Hematopoietic multipotent progenitor cell treated with erythropoietin and hydrocortisone succinate and interleukin-3 and kit ligand, for 6 days (in vitro differentiated cells): ENCODE results near the gene SRGN.
"Not testable (repeated sequence)": the region's sequence is repeated elsewhere in the genome, so short reads cannot be mapped to it uniquely, and the experiment has no call there.

ENCODE experiments used
- DNase-seq: peaks from one replicate; pipeline ENCODE4 v3.0.0-alpha.2; 2015

SRGN gene

GRCh38 chr10:69087590-69088470 is at the start of gene SRGN:
Gene SRGN (plus strand): TSS chr10:69088103. CDS start chr10:69088158, 55 bp downstream.
- DNase-seq, result peak; percentile 97

- not testable (repeated sequence) for DNase-seq
These were observed 47.0 kb upstream of the SRGN start for GRCh38 chr10:69040904-69041303.

DNA sequence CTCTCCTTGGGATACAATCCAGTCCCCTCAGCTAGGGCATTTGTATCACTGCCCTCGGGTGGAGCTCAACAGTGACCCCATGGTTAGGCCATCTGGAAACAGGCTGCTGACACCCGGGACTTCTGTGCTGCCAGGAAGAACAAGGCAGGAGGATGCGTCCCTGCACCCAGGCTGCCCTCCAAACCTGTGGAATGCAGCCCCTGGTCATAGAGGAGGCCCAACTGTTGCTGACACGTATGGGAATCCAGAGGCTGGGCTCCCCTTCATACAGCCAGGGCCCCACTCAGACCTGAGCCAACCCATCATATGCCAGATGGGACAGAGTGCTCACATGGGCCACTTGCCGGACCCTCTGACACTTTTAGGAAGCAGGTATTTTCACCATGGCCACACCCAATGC is 45.5 kb upstream of the SRGN start:
- no peak for DNase-seq

GRCh38 chr10:69042838-69043237 is 45.1 kb upstream of the SRGN start:
- DNase-seq, result no peak

DNA sequence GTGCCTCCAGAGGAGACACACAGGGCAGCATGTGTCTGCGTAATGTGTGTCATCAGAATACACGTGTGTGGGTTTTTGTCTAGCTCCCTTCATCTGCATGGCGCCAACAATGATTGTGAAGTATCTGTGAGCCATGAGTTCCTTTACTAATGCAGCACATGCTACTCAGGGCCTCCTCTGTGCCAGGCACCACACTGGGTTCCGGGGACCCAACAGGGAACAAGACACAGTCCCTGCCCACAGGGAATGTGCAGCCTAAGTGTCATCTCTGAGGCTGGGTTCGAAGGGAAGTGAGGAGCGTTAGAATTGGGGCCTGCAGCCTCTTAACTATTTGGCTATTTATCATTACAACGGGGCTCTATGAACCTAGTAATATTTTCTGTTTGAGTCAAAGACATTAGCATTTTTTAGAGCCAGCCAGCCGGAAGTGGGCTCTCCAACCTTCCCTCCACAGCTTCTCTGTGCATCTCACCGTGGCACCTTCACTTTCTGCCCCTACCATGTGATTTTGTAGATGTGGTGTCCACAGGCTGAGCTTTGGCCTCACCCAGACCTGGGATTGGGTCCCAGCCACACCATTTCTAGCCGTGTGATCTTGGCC is 43.9 kb upstream of the SRGN start:
- no peak for DNase-seq

DNA sequence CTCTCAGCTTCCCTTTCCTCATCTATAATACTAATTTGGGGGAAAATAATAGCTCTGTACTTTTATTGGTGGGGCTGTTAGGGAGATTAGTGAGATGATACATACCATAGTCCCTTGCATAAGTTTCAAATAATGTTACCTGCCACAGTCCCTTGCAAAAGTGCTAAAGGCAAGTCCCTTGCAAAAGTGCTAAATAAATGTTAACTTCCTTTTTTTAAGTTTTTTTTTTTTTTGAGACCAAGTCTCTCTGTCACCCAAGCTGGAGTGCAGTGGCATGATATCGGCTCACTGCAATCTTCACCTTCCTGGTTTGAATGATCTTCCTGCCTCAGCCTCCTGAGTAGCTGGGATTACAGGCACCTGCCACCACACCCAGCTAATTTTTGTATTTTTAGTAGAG is 43.4 kb upstream of the SRGN start:
- peak; percentile 68 for DNase-seq

DNA sequence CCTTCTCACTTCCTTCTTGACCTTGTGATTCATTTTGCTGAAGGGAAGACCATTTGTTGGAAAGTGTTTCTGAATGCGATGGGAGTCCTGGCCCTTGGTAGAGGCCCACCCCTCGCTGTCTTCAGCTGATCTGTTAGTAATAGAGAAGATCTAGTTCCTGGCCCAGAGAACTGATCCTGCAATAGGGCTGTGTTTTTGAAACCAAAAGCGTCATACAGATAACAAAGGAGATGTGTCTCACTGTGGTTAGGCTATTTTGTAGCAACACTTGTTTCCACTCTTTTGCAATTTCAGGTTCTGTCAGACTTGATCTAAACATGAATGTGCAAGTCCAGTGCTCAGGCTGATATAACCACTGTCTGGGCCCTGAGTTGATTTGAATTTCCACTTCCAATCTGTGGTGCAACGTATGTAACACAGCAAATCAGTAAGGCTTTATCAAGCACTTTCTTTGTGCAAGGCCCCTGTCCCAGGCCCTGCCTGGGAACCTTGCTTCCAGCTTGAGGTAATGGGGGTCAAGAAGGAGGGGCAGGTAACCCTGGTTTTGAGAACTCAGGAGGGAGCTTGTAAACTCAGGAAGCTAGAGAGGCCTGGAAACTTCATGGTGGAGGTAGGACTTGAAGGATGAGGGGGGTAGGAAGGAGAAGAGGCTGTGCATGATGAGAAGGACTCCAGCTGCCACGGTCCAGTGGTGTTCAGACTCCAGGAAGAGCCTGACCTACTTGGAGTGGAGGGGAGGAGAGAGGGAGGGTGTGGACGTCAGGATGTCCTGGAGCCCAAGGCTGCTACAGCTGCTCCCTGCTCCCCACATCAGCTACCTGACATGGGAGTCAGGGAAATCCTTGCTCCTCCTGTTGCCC is 42.2 kb upstream of the SRGN start:
- DNase-seq, result peak; percentile 89

GRCh38 chr10:69047111-69047832 is 40.6 kb upstream of the SRGN start:
- DNase-seq, result no peak

DNA sequence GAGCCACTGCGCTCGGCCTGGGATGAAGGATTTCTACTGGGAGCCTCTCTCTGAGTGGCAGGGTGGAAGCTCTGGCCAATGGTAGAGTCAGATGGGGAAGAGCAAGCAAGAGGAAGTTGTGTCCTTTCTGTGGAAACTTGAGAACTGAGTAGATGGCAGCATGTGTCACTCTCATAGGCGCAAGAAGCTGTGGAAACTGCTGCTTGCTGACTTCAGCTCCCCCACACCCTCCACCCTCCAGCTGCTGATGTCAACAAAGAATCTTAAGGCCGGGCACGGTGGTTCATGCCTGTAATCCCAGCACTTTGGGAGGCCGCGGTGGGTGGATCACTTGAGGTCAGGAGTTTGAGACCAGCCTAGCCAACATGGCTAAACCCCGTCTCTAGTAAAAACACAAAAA is 39.8 kb upstream of the SRGN start:
- peak; percentile 66 for DNase-seq

GRCh38 chr10:69049566-69049961 is 38.3 kb upstream of the SRGN start:
- peak; percentile 64 for DNase-seq

GRCh38 chr10:69051303-69051702 is 36.6 kb upstream of the SRGN start:
- peak; percentile 47 for DNase-seq

DNA sequence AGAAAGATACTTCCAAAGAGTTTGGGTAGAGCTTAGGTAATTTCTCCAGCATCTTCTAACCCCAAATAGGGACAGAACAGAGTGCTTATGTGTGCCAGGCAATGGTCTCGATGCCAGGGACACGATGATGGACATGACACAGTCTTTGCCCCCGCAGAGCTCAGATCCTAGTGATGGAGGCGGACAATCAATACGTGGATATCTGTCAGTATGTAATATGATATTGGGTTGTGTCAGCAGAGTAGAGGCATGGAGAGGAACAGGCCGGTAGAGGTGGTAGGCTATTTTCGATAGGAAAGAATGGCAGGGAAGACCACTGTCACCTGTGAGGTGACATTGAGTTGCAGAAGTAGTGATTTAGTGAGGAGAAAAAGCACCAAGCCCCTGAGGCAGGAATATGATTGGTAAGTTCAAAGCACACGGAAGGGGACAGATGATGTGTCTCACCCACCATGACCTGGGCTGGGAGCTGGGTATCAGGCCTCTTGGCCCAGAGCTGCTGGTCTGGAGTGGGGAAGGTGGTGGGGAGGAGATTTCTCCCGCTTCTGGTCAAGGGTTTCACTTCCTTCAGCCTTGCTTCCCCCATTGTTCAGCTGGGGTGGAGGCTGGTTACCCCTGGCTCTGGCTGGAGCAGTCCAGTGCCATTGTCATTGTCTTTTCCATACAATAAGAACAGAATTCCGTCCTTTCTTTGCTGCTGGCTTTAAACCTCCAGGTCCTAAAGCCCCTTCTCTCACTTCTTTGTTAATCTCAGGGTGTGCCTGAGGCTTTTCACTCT is 36.0 kb upstream of the SRGN start:
- DNase-seq, result no peak

- no peak for DNase-seq
These were observed 35.2 kb upstream of the SRGN start for GRCh38 chr10:69052736-69053135.

- no peak for DNase-seq
These were observed 32.7 kb upstream of the SRGN start for GRCh38 chr10:69055241-69055640.

GRCh38 chr10:69056129-69056528 is 31.8 kb upstream of the SRGN start:
- no peak for DNase-seq

DNA sequence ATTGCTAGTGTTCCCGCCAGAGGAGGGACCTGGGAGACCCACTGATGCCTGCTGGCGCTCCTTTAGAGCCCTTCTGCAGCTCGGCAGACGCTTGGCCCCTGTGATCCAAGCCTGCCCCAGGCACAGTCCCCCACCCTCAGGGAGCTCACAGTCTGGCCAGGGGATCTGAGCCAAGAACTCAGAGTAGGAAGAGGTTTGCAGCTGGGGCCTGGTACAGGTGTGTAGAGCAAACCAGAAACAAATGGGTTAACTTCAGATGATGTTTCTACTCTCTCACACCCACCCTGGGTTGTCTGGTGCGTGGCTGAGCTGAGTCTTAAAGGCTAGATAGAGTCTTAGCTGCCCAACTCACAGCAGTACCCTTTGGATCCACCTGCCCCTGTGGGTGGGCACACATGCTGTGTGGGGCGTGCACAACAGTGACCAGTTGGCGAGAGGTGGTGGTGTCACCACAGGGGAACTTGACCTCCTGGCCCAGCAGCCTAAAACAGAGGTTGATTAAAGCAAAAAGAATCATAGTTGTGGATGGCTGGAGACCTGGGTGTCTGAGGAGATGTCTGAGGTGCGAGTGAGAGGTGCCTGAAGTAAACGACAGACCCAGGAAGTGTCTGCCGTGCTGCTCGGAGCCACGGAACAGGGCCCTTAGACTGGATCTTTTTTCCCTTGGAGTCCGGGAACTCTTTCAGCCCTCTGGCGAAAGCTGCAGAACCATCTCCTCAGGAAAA is 31.2 kb upstream of the SRGN start:
- no peak for DNase-seq

DNA sequence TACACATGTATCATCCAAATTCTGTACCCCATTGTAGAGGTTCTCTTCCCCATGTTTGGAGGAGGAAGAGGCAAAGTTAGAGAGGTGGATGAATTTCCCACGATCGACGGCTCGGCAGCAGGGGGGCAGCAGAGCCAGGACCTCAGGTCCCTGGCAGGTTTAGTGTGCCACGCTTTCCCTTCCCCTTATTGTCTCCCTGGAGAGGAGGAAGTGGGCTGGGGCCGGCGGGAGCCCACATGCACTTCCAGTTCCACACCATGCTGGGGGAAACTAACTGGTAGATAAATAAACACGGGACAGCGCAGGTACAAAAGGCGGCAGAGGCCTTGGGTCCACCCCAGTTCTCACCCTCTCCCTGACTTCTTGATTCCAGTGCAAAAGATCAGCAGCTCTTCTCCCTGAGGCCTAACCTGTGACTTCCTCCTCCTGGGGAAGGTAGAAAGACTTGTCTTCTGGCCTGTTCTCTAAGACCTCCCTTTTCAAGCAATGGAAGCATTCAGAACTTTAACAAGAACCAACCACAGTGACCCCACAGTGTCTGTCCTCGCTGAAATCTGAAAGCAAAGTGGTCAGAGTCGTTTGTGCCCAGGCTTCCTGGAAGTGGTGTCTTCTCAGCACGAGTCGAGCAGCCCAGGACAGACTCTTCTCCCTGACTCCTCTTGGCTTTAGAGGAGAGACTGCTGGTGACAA is 30.5 kb upstream of the SRGN start:
- DNase-seq, result peak; percentile 54

DNA sequence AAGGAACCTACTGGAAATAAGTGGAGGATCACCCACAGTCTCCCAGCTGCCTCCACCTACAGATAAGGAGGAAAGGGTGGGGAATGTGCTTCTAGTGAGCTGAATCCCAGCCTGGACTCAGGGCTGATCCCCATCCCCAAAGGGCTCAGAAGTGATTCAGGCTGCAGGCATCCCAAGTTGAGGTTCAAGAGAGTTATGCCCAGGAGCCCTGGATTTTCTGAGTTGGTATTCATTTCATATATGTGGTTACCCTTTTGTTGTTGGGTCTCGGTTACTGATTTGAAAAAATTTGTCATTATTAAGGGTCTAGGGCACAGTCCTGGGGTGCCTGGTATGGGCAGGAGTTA is 30.0 kb upstream of the SRGN start:
- DNase-seq, result no peak

- DNase-seq, result no peak
These were observed 27.6 kb upstream of the SRGN start for GRCh38 chr10:69060127-69060798.
